ENCODE measurements around the gene COL4A4. TPM values are rescaled to one million over a fixed set of nuclear protein-coding genes. Genes with fewer than 3 reads are reported as not detected.

The COL4A4 gene
- total RNA-seq, 4 donors from 2014 or later, result 0.40 to 2.3 (median 0.93) TPM

GRCh38 chr2:226979004-226979403 is 185.0 kb downstream of the COL4A4 start:
- Histone ChIP-seq H3K27ac (no peak overlapping the region), H3K36me3 (no peaks in the 10 kb centered on the region), H3K9me3 (no peaks in the 10 kb centered on the region), H3K4me3 (no peak overlapping the region), H3K27me3 (no peaks in the 10 kb centered on the region), H3K4me1 (peaks cover 0 to 16% (median 0%) of the 10 kb centered on the region in 3 donors)
- DNase-seq, result no peak
- 81 to 94% methylated on average over 3 to 4 of the region's 4 CpGs for WGBS, 2 donors
- intact Hi-C loops (cut with DNase I), result no loop called here
- TF ChIP-seq POLR2A (IDR thresholded peaks at IDR 0.05) (no peak), CTCF (IDR thresholded peaks at IDR 0.05) (no peak)

- DNase-seq, result no peak
- H3K9me3 ChIP-seq, result no peaks in the 10 kb centered on the region
- H3K4me3 ChIP-seq, result no peak overlapping the region
- WGBS, 2 donors, result 94 to 96% methylated on average over 5 to 7 of the region's 7 CpGs
- no peaks in the 10 kb centered on the region for H3K27me3 ChIP-seq
- no peak for TF ChIP-seq CTCF (IDR thresholded peaks at IDR 0.05)
- H3K27ac ChIP-seq, result no peak overlapping the region
- H3K4me1 ChIP-seq, result peaks cover 0 to 16% (median 0%) of the 10 kb centered on the region in 3 donors
- no peaks in the 10 kb centered on the region for H3K36me3 ChIP-seq
- intact Hi-C loops (cut with DNase I), result no loop called here
These were observed 185.7 kb downstream of the COL4A4 start for GRCh38 chr2:226978300-226978699.

- Histone ChIP-seq H3K4me3 (no peak overlapping the region), H3K4me1 (peaks cover 0 to 16% (median 0%) of the 10 kb centered on the region in 3 donors), H3K27ac (no peak overlapping the region), H3K36me3 (no peaks in the 10 kb centered on the region), H3K27me3 (no peaks in the 10 kb centered on the region), H3K9me3 (no peaks in the 10 kb centered on the region)
- TF ChIP-seq POLR2A (IDR thresholded peaks at IDR 0.05) (no peak), CTCF (IDR thresholded peaks at IDR 0.05) (no peak)
- intact Hi-C loops (cut with DNase I), result no loop called here
- no peak for DNase-seq
- 25 to 30% methylated on average over 2 of the region's 2 CpGs for WGBS, 2 donors
These were observed 186.2 kb downstream of the COL4A4 start for GRCh38 chr2:226977775-226978190.

GRCh38 chr2:226973816-226974215 is 190.2 kb downstream of the COL4A4 start:
- WGBS, 2 donors, result 92 to 94% methylated on average over 10 of the region's 10 CpGs
- Histone ChIP-seq H3K36me3 (no peaks in the 10 kb centered on the region), H3K4me1 (peaks cover 0 to 16% (median 0%) of the 10 kb centered on the region in 3 donors), H3K27ac (no peak overlapping the region), H3K27me3 (no peaks in the 10 kb centered on the region), H3K9me3 (no peaks in the 10 kb centered on the region), H3K4me3 (no peak overlapping the region)
- TF ChIP-seq CTCF (IDR thresholded peaks at IDR 0.05) (no peak), POLR2A (IDR thresholded peaks at IDR 0.05) (no peak)
- no peak for DNase-seq
- intact Hi-C loops (cut with DNase I), result no loop called here

- TF ChIP-seq CTCF (IDR thresholded peaks at IDR 0.05), result no peak
- no peak for TF ChIP-seq POLR2A (IDR thresholded peaks at IDR 0.05)
- intact Hi-C loops (cut with DNase I), result no loop called here
- Histone ChIP-seq H3K27ac (no peak overlapping the region), H3K4me1 (peaks cover 0 to under 1% (median 0%) of the 10 kb centered on the region in 3 donors), H3K36me3 (no peaks in the 10 kb centered on the region), H3K9me3 (no peaks in the 10 kb centered on the region), H3K4me3 (no peak overlapping the region), H3K27me3 (no peaks in the 10 kb centered on the region)
- DNase-seq, result no peak
- 91 to 94% methylated on average over 4 of the region's 4 CpGs for WGBS, 2 donors
These were observed 192.2 kb downstream of the COL4A4 start for GRCh38 chr2:226971770-226972169.

Data from esophagus squamous epithelium (tissue), 5 donors.